PFSK-1 (cell line): ENCODE results near the gene MTRF1L.

ENCODE experiments used
- FOXP2 ChIP-seq: optimal IDR thresholded peaks from 2 replicates; pipeline ENCODE3; 2011; ENCODE audit warnings: borderline replicate concordance, control low read depth, inconsistent platforms; ENCODE audit not compliant: insufficient read depth; ENCODE audit errors: extremely low read length, extremely low read depth
- SIN3A ChIP-seq: IDR thresholded peaks from 2 replicates; pipeline ENCODE4 v1.6.1; 2012; ENCODE audit warnings: mild to moderate bottlenecking, low read length, moderate library complexity, borderline replicate concordance; ENCODE audit not compliant: insufficient read depth
- TAF1 ChIP-seq: IDR thresholded peaks from 2 replicates; pipeline ENCODE4 v1.6.1; 2012; ENCODE audit warnings: low read length, control low read depth, borderline replicate concordance; ENCODE audit not compliant: insufficient read depth

DNA sequence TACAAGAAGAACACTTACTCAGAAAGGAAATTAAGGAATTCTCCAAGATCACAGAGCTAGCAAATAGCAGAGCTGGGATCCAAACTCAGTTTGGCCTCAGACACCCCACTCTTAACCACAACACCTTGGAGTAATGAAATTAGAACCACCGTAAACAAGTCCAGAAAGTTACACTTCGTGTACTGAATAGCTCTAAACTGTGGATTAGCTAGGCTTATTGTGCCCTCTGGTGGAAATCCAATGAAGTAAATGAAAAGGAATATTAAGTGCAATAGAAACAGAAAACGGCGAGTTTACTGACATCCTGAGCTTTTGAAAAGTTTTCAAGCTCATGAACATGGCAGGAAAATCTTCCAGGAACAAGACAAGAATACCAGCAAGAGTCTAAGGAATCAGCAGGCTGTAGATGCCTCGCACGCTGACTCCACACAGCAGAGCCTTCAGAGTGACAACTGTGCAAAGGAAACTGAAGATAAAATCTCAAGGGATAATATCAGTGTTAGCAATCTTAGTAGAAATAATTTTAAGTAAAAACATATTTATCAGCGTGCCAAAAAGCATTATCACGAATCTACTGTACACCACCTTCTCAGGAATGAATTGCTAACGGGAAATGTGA is 54.2 kb downstream of the MTRF1L start:
- TF ChIP-seq TAF1 (no peak), FOXP2 (no peak), SIN3A (no peak)
